A549 treated with AZD9567 at 1 μM for 4 hours (cell line): ENCODE measurements around the gene POTEF. TPM values are rescaled to one million over a fixed set of nuclear protein-coding genes. Genes with fewer than 3 reads are reported as not detected.

ENCODE experiments used
- total RNA-seq: library from RNA; stranded (reverse); fragments of 200-300 nt; extraction: Qiagen RNA extraction; gene quantifications from 5 replicates; pipeline ENCODE4 v1.2.3, GENCODE V29; 2022; ENCODE audit not compliant: insufficient read depth

POTEF gene
- 0.02 TPM in 1 of 5 replicates, not detected in the others for total RNA-seq

GRCh38 chr2:130129120-130129829 lies at the start of gene POTEF:
Gene POTEF (minus strand): TSS chr2:130129222. CDS start chr2:130120515, 8,707 bp downstream.

GRCh38 chr2:130145006-130145414 lies 16.0 kb upstream of the POTEF start, which contains the start of gene CCDC74B:
Gene CCDC74B (minus strand): TSS chr2:130145112. CDS start chr2:130144996, 116 bp downstream.

Other genes starting within 250 kb of the POTEF start
- gene RAB6C, start 149.6 kb downstream of the POTEF start, total RNA-seq: not detected in 5 replicates
- 5.4 to 7.1 TPM (median 6.3 TPM) in 5 replicates for gene CCDC74B, start 15.9 kb upstream of the POTEF start, total RNA-seq
- 75.1 to 81.1 TPM (median 78.8 TPM) in 5 replicates for gene SMPD4, start 52.4 kb upstream of the POTEF start, total RNA-seq
- gene MZT2B, start 53.0 kb upstream of the POTEF start, total RNA-seq: 201 to 465 TPM (median 420 TPM) in 5 replicates
- gene TUBA3E, start 69.2 kb upstream of the POTEF start, total RNA-seq: 2.0 to 2.9 TPM (median 2.9 TPM) in 4 of 5 replicates, not detected in the other
- 163 to 189 TPM (median 184 TPM) in 5 replicates for gene IMP4, start 213.7 kb upstream of the POTEF start, total RNA-seq
- gene PTPN18, start 226.8 kb upstream of the POTEF start, total RNA-seq: 29.0 to 31.1 TPM (median 30.7 TPM) in 5 replicates